Loucy (cell line): ENCODE results near the gene CCND1.

Experiments
- CTCF ChIP-seq: fragments of 200-600 bp; sonication (generic); conservative IDR thresholded peaks from 2 replicates; pipeline ENCODE4 v1.5.1; 2014; ENCODE audit warnings: mild to moderate bottlenecking, antibody characterized with exemption, low read length
- EZH2phosphoT487 ChIP-seq: fragments of 200-600 bp; IDR thresholded peaks from 2 replicates; pipeline ENCODE4 v1.6.1; 2018; ENCODE audit warnings: antibody characterized with exemption, mild to moderate bottlenecking, moderate library complexity, borderline replicate concordance

- TF ChIP-seq CTCF (no peak), EZH2phosphoT487 (no peak)
Observed at GRCh38 chr11:69703453-69703767, 62.5 kb downstream of the CCND1 start.
